Breast epithelium (tissue), 3 donors: ENCODE data around the gene RBP2.

Experiments used
- CTCF ChIP-seq, 3 donors: fragments of 450-650 bp; IDR thresholded peaks; one replicate each; pipeline ENCODE4 v1.5.1; 2016 to 2017; ENCODE audit warnings: antibody characterized with exemption in 3 of 3, mild to moderate bottlenecking in 3 of 3, moderate library complexity in 3 of 3
- POLR2A ChIP-seq: fragments of 450-650 bp; IDR thresholded peaks from one replicate; pipeline ENCODE4 v1.6.1; 2016; ENCODE audit warnings: antibody characterized with exemption, mild to moderate bottlenecking, moderate library complexity
- POLR2AphosphoS5 ChIP-seq, 3 donors: sonication (generic); formaldehyde crosslinking; IDR thresholded peaks; one replicate each; pipeline ENCODE4 v1.6.1; 2017; ENCODE audit warnings: antibody characterized with exemption in 3 of 3

- TF ChIP-seq POLR2AphosphoS5 (IDR thresholded peaks at IDR 0.05) (no peak), CTCF (IDR thresholded peaks at IDR 0.05) (no peak), POLR2A (no peak)
Observed at GRCh38 chr3:139450159-139450558, 26.2 kb downstream of the RBP2 start.
